Dermis microvascular lymphatic vessel endothelial cell (primary cell): ENCODE measurements around the gene MTFP1. TPM values are rescaled to one million over a fixed set of nuclear protein-coding genes. Genes with fewer than 3 reads are reported as not detected.
"Not testable (repeated sequence)": the region's sequence is repeated elsewhere in the genome, so short reads cannot be mapped to it uniquely, and the experiment has no call there.

Source experiments
- DNase-seq, 2 donors: peaks; one replicate each; pipeline versions ENCODE4 v3.0.0 to v3.0.0-alpha.2; 2010; ENCODE audit warnings: low read depth in 2 of 2
- total RNA-seq: library from RNA; depleted of rRNA; stranded (reverse); fragments of >200 nt; gene quantifications from 2 replicates; pipeline ENCODE4 v1.2.1, GENCODE V29; 2014

MTFP1 gene
- total RNA-seq, 1 donor from 2014 or later, result 33.6 TPM

DNA sequence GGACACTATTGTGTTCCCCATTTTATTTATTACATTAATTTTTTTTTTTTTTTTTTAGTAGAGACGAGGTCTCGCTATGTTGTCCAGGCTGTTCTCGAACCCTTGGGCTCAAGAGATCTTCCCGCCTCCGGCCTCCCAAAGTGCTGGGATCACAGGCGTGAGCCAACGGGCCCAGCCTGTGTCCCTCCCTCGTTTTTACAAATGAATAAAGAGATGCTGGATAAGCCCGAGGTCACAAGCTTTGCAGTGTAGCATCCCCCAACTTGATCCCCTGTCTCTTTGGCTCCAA is 297 bp upstream of the MTFP1 start:
- DNase-seq, result no peak

DNA sequence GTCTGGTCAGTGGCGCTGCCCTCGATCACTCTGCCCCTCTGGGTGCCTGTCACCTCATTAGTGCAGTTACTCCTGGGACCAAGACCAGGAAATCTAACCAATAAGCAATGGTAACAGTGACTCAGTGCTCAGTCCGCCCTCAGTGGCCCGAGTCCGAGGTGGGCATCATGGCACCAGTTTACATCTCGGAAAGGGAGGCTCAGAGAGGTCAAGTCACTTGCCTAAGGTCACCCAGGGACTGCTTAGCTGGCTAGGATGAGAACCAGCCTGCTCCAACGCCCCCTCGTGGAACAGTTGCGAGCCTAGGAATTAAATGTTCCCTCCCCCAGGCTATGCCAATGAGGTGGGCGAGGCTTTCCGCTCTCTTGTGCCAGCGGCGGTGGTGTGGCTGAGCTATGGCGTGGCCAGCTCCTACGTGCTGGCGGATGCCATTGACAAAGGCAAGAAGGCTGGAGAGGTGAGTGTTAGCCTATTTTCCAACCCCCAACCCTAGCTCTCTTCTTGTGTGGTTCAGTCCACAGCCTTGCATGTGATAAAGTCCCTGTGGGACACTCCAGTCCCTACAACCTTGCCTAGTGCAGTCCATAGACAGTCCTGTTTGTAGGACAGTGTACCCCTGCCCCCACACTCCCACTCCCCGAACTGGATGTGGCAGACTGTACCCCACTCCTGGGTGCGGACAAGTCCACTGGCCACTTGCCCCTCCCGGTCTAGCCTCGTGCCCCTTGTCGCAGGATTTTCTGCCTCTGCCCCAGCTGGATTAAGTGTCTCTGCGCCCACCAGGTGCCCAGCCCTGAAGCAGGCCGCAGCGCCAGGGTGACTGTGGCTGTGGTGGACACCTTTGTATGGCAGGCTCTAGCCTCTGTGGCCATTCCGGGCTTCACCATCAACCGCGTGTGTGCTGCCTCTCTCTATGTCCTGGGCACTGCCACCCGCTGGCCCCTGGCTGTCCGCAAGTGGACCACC is 1.1 kb downstream of the MTFP1 start:
- peak; percentile 73 to 86 for DNase-seq

DNA sequence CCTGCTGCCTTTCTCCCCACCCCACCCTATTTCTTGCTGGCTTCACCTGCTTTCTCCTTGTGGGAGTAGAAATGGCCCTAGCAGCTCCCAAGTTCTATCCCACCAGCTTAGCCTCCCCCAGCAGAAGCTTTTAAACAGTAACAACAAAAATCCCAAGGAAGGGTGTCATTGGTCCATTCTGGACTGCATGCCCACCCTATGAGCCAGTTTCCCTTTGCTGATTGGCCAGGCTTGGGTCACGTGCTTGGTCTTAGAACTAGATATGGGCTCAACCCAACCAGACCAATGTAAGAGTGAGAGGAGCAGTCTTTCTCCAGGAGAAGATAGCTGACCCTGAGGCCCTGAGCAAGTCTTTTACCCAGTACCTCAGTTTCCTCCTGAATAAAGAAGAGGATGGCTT is 2.3 kb downstream of the MTFP1 start:
- no peak for DNase-seq

DNA sequence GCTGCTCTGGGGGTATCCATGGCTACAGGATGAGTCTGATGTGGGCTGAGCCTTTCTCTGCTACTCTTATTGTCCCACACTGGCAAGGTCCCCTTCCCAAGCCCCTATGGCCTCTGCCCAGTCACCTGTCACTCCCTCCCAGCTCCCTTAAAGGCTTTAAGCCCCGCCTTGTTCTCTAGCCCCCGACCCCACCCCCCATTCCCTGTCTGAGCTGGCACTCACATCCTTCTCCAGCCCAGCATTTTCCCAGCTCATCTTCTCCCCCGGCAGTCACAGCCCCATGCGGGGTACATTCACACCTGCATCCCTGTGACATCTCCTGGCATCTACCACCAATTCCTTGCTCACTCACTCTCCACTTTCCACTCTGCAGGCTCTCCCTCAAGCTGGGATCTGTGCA is 4.3 kb downstream of the MTFP1 start:
- DNase-seq, result no peak

DNA sequence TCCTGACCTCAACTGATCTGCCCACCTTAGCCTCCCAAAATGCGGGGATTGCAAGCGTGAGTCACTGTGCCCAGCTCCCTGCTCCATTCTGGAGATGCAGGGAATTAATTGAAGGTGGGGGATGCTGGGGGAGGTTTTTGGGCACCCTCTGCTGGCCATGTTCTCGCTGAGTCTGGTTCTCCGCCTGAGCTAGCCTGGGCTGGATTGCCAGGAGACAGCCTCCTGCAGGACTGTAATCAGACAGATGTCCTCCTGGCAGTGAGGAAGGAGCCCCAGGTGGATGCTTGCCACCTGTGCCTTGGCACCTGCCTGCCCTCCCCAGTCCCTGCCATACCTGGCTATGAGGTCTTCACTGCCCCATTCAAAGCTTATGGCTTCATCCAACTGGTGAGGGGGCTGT is 5.4 kb downstream of the MTFP1 start:
- DNase-seq, result no peak

DNA sequence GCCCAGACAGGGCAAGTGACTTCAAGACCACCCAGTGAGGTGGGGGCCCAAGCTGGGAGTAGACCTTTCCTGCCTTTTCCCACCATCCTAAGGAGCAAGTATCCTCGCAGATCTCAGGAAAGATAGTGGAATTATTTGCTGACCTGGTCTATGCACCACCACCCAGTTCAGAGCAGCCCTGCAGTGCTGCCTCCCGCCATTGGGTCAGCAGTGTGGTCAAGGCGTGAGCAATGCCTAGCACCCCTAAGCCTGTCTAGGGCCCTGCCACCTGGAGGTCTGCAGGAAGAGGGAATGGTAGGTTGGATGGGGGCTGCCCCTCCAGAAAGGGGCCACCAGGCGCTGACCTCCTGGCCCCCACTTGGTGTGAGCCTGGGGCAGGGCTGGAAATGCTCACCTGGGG is 6.5 kb downstream of the MTFP1 start:
- no peak for DNase-seq

DNA sequence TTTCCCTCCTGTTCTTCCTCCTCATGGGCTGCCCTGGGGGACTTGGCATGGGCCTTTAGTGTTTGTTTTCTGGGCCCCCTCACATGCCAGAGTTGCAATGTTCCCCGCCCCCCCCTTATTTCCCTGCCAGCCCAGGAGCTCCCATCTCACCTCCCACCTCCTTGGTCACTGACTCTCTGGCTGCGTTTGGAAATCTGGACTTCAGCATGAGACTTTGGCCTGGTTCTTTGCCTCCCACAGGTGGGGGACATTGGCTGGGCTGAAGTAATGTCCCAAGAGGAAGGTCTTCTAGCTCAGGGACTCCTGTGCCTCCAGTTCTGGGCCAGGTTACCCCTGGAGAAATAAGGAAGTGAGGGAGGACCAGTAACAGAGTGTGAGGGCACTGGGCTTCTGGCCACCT is 7.0 kb downstream of the MTFP1 start:
- DNase-seq, result no peak

DNA sequence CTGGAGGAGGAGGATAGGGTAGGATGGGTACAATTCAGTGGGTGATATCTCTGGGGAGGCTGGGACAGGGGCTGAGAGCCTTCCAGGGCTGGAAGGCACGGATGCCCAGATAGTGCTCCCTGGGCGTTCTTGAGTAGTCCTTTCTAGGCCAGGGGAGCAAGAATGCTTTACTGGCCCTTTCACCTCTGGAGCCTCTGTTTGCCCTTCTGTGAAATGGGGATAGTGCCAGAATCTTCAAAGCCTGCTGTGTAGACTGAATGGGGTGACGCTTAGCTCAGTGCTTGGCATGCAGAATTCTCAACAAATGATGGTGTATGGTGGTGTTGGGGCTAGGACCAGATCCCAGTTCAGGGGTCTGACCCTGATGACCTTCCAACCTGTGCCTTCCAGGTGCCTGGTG is 7.7 kb downstream of the MTFP1 start:
- DNase-seq, result no peak

DNA sequence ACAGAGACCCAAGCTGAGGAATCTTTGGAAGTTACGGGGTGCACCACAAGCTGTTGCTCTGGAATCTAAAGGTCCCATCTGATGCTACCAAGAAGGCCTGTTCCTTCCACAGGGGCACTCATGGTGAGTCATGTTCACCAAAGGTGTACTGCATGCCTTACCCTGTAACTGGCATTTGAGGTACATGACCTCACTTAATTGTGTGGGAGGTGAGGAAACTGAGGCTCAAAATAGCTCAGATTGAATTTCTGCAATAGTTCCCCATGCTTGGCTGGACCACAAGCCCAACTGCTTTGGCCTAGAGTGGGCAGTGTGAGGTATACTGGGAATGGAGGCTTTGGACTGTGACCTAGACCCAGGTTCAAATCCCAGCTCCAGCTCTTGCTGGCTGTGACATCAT is 8.2 kb downstream of the MTFP1 start:
- no peak for DNase-seq

DNA sequence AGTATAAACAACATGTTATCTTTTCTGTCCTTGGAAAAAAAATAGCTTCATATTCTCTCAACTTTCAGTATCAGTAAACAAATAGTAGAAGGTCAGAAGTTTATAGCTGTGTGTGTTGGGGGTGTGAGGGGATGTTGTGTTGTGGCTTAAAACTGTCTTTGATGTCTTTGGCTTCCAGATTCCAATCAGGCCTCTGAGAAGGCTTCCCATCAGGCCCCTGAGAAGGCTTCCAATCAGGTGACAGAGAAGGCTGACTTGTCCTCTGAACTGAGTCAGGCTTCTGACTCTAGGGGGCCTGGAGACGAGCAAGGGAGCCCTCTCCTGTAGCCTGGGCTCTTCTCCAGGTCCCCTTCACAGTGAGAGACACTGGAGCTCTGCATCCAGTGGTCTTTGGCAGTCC is 9.3 kb downstream of the MTFP1 start:
- DNase-seq, result no peak

DNA sequence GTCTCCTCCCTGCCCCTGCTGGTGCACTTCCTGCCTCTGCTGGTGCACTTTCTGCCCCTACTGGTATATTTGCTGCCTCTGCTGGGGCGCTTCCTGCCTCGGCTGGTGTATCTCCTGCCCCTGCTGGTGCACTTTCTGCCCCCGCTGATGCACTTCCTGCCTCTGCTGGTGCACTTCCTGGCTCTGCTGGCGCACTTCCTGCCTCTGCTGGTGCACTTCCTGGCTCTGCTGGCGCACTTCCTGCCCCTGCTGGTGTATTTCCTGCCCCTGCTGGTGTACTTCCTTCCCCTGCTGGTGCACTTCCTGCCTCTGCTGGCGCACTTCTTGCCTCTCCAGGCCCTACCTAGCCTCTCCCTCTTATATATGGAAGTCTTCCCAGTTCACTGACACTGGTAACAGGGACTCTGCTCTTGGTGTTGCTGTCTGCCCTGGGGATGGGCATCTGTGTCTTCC is 10.1 kb downstream of the MTFP1 start:
- DNase-seq, result peak in 1 of 2 donors; percentile 21

DNA sequence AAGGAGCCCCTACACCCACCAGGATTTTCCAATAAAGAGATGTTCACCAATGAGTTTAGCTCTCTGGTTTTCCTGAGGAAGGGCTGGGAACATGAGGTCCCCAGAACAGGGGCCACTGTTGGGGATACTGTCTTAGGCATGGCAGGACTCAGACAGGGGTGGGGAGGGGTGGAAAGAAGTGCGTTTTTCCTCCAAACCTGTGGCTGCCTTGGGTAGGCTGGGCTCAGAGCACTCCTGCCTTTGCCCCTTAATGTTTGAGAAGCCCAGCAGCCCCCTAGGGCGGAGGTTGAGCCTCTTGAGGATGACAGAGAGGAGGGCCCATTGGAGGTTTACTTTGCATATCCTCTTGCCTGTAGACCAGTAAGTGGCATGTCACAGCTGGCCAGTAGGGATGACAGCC is 10.6 kb downstream of the MTFP1 start:
- no peak for DNase-seq

DNA sequence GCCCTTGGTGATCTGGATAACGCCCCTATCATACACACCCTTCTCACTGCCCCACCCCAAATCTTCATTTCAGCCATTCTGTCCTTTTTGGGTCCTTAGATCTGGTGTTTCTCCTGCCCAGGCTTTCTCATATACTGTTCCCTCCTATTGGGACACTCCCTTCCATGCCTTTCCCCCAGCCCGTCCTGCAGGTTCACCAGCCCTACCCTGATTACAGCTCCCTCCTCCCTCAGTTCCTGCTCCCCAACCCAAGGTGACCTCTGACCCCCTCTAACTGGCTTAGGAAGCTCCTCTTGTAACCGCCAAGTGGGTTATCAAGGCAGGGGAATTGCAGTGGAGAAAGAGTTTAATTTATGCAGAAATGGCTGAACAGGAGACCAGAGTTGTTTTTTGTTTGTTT is 13.0 kb downstream of the MTFP1 start:
- no peak for DNase-seq

DNA sequence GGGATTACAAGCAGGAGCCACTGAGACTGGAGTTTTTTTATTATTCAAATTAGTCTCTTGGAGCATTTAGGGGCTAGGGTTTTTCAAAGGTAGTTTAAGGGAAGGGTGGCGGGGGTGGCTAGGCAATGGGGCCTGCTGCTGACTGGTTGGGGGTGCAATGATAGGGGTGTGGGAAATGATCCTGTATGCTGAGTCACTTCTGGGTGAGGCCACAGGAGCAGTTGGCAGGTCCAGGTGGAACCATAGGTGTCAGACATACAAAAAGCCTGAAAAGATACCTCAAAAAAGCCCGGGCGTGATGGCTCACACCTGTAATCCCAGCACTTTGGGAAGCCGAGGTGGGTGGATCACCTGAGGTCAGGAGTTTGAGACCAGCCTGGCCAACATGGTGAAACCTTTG is 13.7 kb downstream of the MTFP1 start:
- no peak for DNase-seq

DNA sequence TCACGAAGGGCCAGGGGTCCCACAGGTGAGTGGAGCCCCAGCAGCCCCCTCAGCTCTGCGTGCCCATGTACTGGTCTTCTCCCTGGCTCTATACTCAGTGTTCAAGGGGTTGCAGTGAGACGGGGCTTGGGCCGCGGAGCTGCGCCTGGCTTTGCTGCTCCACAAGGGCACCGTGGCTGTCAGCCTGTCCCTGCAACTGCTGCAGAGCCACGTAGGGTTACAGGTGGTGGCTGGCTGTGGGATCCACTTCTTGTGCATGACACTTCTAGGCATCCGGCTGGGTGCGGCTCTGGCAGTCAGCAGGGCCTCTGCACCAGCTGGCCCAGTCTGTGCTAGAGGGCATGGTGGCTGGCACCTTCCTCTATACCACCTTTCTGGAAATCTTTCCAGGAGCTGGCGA is 14.3 kb downstream of the MTFP1 start:
- DNase-seq, result no peak

DNA sequence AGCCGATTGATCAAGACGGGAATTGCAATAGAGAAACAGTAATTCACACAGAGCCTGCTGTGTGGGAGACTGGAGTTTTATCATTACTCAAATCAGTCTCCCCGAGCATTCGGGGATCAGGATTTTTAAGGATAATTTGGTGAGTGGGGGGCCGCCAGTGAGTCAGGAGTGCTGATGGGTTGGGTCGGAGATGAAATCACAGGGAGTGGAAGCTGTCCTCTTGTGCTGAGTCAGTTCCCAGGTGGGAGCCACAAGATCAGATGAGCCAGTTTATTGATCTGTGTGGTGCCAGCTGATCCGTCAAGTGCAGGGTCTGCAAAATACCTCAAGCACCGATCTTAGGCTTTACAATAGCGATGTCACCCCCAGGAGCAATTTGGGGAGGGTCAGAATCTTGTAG is 15.5 kb downstream of the MTFP1 start:
- no peak for DNase-seq

DNA sequence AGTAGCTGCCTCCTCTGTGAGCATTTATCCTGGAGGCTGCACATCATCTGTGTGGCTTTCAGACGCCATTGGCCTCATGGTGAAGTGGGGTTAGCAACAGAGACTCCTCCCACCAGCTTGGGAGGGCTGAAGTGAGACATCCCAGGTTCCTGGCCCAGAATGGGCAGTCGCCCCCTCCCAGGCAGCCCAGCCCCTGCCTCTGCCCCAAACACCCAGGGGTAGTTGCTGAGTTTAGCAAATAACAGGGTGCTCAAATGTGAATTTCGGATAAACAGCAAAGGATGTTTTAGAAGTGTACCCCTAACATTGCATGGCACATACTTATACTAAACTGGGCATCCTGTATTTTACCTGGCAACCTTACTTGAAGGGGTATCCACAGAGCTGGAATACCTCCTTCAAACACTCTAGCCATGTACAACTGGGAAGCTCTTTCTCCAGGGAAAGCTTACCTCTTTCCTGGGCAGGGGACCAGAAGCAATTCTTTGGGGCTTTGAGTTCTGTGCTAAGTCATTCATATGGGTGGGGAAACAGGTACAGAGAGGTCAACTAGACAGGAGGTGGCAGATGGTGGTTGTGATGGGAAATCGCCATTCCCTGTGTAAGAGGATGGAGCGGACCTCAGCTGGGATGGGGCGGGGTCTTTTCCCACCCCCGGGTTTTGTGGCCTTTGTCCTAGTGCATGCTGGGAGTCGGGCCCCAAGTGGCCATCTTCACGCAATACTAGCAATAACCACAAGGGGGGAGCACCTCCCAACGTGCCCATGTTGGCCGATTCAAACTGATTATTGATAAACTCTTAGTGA is 19.3 kb downstream of the MTFP1 start:
- DNase-seq, result peak in 1 of 2 donors; percentile 62

DNA sequence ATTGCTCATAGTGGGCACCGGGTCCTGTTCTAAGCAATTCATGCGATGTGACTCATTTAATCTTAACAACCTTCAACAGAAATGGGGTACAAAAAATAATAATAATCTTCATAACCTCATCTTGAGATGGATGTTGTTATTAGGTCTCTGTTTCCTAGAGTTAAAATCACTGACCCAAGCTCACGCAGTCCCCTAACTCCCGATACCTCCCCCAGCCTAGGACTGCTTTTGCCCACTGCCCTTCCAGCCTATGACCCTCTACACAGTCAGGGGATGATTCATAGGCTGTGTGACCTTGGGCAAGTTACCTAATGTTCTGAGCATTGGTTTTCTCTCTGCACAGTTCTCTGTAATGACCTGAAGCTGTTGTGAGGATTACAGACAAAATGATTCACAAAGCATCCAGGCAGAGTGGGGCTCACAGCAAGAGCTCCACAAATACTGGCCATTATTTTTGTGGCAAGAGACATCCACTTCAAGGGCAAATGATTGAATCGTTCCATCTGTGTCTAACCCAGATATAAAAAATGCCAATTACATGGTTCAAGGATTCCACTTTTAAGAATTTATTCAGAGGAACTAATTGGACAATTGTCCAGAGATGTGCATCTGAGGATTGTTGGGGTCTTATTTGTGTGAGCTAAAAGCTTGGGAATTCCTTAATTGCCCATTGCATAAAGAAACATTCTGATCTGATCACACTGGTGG is 20.0 kb downstream of the MTFP1 start:
- DNase-seq, result no peak

DNA sequence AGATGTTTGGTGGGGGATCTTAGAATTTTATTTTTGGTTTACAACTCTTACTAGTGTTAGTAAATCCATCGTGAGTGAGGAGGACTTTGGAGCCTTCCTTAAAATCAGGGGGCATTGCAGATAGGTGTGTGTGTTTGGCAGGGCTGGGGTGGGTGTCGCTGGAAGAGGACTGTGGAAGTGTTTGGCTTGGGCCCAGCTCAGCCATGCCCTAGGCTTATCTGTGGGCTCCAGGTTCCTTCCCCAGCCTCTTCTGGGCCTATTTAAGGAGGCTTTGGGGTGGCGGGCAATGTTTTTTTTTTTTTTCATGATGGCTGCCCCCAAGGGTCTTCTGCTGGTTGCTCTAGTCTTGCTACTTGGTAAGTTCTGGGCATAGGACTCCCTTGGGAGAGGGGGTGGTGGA is 22.1 kb downstream of the MTFP1 start:
- DNase-seq, result no peak

DNA sequence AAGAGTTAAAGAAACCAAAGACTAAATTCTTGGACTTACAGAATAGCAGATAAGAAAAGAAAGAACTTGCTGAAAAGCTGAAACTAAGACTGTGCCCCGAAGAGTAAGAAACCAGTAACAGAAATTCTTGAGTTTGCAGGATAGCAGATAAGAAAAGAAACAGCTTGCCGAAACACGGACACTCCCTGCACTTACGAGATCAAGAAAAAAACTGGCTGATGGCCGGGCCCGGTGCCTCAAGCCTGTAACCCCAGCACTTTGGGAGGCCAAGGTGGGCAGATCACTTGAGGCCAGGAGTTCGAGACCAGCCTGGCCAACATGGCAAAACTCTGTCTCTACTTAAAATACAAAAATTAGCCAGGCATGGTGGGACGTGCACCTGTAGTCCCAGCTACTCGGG is 25.9 kb downstream of the MTFP1 start:
- not testable (repeated sequence) for DNase-seq

DNA sequence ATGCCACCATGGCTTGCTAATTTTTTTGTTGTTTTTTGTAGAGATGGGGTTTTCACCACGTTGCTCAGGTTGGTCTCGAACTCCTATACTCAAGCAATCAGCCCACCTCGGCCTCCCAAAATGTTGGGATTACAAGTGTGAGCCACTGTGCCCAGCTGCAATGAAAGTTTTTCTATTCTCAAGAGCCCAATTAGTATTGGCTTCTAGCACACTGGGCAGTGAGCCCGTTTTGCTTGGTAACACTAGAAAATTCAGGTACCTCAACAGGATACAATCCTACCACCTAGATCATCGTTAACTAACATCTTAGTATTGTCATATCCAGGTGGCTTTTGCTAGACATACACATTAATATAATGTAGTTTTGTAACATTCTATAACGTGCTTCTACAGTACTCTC is 27.3 kb downstream of the MTFP1 start:
- DNase-seq, result no peak
